IPS-NIHi11 (cell line): ENCODE data around the gene STAP1.

Experiments used
- DNase-seq: peaks from one replicate; pipeline ENCODE4 v3.0.0; 2012; ENCODE audit warnings: mixed read lengths, low spot score

Gene STAP1

DNA sequence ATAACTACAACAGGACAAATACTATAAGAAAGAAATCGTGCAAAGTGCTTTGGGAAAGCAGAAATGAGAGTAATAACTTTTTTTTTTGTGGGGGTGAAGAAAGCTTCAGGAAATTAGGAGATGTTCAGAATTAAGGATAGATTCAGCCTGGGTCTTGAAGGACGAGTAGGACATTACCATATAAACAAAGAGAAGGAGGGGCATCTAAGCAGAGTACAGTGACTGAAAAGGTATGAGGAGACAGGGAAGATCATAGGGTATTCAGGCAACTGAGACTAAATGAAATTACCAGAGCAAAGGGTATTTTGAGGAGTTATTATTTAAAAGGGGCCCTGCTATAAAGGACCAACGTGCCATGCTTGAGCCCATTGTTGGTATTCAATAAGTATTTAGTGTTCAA lies 3.1 kb upstream of the STAP1 start:
- no peak for DNase-seq

DNA sequence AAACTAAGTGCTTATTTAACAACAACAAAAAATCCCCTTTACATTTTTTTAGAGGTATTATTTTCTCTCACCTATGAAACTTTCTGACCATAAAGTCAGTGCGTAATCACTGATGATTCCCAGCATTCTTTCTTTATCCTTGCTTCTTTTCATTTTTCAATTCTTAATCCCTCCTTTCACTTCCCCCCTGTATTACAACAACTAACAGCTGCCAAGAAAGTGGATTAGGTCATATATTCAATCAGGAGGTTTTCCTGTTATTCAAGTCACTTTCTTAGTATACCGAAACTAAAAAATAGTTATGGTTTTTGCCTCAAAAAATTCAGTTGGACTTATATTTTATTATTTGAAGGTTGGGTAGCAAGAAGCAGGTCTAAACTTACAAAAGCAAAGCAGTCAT lies 2.1 kb upstream of the STAP1 start:
- no peak for DNase-seq

DNA sequence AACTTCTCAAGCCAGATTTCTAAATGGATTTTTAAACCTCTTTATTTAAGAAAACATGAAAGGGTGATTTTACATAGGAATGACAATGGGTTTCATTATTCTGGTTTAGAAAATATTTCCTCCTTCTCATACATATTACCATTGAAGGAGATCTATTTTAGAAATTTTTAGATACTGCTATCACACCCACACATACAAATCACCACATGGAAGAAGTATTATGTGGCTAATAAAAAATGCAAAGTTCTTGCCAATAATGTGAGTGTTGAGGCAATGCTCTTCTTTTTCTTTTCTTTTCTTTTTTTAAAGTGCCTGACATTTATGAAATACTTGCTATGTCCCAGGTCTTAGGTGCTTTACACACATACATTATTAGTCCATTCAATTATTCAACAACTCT lies 6.8 kb downstream of the STAP1 start:
- DNase-seq = no peak

DNA sequence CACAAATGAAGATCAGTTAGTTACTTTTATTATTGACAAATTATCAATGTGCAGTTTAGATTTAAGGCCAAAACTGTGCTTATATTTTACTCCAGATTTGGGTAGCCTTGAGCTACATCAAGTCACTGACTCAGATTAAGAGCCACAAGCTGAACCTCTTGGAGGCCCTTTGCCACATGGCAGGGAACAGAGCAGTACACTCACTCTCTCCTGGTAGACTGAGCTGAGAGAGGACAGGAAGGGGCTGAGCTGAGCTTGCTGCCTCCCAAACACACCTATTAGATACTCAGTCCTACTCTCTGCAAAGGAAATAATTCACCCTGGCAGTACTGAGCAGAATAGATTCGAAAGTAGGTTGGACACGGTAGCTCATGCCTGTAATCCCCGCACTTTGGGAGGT lies 7.8 kb downstream of the STAP1 start:
- no peak for DNase-seq

DNA sequence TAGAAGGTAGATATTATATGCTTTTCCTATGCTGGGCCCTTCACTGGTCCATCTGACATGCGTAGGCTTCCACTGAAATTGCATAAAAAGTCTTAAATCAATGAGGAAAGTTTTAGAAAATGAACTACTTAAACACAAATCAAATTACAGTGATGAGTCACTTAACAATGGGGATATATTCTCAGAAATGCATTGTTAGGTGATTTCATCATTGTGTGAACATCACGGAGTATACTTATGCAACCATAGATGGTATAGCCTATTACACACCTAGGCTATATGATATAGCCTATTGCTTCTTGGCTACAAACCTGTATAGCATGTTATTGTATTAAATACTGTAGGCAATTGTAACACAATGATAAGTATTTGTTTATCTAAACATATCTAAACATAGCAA lies 10.3 kb downstream of the STAP1 start:
- no peak for DNase-seq

DNA sequence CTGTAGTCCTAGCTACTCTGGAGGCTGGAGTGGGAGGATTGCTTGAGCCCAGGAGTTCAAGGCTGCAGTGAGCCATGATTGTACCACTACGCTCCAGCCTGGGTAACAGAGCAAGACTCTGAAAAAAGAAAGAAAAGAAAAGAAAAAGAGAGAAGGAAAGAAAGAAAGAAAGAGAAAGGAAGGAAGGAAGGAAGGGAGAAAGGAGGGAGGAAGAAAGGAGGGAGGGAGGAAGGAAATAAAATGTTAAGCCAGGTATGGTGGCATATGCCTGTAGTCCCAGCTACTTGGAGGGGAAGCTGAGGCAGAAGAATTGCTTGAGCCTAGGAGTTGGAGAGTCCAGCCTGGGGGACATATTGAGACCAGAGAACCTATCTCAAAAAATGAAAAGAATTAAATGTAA lies 12.0 kb downstream of the STAP1 start:
- DNase-seq = no peak

DNA sequence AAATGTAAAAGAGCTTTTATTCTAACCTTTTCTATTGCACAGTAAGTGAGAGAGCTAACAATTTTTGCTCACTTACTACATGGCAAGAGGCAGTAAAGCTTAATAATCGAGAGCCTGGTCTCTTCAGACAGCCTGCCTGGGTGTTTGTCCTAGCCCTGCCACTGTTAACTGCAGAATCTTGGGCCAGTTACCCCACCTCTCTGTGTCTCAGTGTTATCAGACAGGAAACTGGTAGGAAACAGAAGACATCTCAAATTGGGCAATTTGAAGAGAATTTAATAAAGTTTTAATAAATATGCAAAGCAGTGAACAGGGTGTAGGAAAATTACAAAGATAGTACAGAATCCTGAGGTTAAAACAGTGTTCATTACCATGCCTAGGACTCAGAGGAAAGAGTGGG lies 13.4 kb downstream of the STAP1 start:
- no peak for DNase-seq

DNA sequence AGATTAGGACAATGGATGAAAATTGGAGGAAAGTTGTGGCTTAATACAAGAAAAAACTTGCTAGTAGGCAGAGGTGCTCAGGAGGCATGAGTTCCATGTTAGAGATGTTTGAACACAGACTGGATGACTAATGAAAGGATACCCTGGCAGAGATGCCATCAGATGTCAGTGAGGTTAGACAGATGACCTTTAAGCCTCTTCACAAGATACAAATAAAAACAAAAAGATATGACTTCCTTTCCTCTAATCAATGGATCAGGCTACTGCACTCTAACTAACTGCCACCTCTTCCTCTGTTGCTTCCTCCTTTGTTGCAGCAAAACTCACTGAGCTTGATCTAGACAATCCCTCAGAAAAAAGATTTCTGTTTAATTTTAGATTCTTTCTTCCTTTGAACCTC lies 14.7 kb downstream of the STAP1 start:
- DNase-seq = no peak

DNA sequence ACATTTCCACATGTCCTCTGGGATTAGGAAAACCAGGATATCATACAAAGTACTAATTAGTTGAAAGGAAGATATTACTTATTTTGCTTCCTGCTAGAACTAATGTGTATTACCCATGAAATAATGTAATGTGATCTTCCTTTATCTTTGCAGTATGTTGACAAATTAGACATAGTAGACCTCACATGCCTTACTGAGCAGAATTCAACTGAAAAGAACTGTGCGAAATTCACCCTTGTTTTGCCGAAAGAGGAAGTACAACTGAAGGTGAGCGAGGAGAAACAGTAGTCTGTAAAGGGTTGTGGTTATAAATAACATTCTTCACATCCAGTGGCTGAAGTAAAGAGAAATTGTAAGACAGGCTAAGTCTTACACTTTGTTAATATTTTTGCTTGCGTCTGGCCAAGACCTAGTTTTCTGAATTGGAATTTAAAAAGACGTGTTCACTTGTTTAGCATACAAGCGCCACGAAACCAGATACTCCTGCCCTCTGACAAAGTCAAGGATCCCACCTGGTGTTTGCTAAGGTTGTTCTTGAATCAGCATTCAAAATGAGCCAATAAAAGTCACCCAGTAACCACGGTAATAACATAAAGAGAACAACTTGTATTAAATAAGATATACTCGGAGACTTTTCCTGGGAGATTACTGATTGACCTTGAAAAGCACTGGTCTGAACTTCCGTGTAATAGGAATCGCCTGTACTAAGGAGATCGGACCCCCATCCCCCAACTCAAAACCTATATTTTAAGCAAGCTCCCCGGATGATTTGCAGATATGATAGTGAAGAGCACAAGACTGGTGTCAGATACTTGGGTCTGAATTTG lies 16.9 kb downstream of the STAP1 start:
- DNase-seq = no peak

DNA sequence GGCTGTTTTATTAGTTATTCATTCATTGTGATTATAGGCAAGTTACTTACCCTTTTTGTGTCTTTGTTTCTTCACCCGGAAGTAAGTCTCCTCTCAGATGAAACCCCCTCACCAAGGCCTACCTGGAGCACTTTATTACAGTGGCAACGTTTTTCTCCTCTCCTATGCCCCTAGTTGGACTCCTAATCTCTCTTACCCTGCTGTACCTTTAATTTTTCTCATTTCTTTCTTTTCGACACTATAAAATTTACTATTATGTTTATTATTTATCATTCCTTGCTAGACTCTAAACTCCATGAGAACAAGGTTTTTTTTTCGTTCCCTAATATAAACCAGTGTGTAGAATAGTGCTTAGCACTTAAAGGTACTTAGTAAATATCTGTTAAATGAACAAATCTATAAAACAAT lies 17.5 kb downstream of the STAP1 start:
- no peak for DNase-seq

DNA sequence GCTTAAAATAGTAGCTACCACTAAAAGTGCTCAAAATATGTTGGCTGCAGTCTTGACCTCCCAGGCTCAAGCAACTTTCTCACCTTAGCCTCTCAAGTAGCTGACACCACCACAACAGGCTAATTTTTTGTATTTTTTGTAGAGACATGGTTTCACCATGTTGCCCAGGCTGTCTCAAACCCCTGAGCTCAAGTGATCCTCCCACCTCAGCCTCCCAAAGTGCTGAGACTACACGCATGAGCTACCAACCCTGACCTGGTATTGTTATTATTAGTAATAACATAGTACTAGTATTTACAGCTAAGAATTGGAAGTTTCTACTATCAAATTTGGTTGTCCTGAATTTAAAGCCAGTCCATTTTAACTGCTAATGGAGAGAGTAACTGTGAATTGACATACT lies 18.0 kb downstream of the STAP1 start:
- no peak for DNase-seq

DNA sequence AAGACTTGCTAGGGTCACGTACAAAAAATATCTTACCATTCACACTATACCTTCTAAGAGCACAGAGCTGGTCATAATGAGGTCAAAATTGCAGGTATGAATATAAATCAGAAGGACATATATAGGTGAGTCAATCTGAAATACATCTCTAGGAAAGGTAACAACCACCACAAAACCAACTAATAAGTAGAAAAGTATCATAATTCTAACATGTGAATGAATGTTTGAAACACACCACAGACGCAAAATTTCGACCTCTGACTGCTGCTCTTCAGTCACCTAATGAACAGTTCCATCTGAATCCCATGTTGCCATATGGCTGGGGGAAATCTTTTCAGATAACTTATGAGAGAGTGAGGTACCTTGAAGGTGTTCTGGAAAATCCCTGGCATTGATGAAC lies 22.1 kb downstream of the STAP1 start:
- no peak for DNase-seq

DNA sequence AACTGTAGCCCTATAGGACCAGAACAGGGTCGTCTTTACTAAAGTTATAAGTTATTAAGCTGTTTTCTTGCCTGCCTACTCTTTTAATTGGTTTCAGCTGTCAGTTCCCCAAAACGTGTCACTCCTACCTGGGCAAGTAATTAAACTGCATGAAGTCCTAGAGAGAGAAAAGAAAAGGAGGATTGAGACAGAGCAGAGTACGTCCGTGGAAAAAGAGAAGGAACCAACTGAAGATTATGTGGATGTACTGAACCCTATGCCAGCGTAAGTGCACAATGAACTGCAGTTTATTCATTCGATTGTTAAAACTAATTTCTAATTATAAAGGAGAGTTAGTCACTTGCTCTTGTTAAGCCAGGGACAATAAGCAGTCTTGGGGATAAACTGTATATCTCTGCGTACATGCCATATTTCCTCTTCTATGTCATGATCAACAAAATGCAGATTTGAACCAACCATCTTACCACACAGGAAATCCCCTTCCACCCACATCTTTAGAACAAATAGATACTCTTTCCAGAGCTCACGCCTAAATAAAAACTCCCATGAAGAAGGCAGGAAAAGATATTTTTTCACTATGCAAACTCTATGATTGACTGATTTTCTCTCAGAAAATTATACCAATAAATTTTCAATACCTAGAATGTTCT lies 22.8 kb downstream of the STAP1 start:
- no peak for DNase-seq

DNA sequence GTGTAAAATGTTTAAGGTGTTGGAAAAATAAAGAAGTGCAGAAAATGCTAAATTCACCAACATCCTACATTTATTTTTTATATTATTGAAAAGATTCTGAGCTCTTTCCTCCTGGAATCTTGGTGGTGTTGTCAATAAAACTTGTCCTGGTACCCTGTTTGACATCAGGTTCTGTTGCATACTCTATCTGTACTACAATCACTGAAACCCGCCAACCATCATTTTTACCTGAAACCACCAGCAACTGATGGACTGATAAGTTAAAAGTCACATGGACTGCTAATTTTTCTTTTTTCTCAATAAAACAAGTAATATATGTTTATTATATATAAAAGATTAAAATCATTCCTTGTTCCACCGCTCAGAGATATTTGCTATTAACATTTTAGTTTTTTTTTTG lies 23.4 kb downstream of the STAP1 start:
- DNase-seq = no peak

DNA sequence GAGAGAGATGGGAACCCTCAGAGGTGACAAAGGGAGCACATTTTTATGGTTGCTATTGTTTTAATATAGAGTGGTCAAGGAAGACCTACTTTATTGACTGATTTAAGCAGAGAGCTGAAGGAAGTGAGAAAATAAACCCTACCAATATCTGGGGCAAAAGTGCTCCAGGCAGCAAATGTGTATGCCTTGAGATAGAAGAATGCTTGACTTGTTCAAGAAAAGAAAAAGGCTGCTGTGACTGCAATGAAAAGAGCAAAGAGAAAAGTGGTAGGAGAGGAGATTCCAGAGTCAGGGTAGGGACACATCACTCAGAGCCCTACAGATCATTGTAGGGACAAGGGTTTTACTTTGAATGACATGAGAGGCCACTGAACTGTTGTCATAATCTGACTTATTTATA lies 26.0 kb downstream of the STAP1 start:
- DNase-seq = no peak

DNA sequence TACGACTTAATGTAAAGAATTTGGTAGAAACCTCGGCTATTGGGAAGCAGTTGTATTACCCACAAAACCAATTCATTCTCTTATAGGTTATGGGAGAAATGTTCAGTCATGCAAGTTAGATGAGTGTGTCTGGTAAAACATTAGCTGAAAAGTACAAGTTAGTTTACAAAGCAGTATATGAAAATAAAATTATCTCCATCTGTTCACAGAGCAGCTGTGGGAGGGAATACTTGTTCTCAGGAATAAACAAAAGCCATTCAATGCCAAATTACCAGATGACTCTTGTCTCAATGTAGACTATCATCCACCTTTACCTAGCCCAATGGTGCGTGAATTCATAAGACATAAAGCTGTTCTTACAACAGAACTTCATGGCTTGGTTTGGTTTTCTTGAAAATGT lies 28.6 kb downstream of the STAP1 start:
- DNase-seq = no peak

DNA sequence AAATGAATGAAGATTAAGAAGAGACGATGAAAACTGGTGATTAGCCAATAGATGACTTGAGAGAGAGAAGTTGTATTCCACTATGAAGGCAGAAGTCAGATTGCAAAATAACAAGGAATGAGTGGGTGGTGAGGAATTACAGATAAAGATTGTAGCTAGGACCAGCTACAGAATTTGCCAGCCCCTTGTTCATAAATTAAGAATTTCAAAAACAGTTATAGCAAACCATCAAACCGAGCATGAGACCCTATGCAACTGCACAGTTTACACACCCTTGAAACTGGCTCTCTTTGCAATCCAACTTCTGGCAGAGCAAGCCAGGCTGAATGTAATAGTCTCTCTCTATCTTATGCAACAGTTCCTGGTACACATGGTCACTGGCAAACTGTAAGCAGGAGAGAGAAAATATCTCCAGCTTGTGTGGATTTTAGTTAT lies 35.2 kb downstream of the STAP1 start:
- DNase-seq = no peak

DNA sequence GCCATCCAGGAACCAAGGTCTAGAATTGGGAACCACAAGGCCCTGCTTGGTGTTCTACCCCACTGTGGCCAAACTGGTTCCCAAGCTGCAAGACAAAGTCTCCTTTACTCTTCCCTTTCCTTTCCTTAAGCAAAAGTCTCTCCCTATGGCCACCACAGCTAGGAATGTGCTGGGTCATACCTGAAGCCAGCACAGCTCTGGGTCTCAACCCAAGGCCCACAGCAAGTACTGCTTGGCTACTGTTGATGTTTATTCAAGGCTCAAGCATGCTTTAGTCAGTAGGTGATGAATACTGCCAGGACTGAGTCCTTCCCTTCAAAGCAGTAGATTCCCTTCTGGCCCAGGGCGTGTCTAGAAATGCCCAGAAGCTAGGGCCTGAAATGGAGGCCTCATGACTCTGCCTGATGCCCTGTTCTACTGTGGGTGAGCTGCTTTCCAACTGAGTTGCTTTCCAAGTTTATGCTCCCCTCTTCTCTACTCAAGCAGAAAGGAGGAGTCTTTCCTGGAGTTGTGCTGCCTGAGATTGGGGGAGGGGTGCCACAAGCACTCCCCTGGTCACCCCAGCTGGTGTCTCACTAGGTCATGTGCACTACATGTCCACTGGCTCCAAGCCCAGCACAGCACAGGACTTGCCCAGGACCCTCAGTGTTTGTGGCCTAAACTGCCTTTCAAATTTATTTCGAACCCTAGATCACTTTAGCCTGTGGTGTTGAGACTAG lies 44.9 kb downstream of the STAP1 start:
- no peak for DNase-seq

DNA sequence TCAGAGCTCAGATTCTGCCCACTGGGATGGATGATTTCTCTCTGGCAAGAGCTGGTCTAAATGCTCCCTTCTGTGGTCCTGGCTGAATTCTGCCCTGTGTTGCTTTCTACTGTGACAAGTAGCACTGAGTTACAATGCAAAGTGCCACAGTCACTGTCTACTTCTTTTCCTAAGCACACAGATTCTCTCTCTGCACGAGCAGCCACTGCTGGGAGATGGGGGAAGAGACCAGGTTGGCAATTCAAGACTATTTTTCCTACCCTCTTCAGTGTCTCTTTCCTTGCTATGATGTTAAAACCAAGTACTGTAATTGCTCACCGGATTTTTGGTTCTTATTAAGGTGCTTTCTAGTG lies 45.5 kb downstream of the STAP1 start:
- DNase-seq = no peak

DNA sequence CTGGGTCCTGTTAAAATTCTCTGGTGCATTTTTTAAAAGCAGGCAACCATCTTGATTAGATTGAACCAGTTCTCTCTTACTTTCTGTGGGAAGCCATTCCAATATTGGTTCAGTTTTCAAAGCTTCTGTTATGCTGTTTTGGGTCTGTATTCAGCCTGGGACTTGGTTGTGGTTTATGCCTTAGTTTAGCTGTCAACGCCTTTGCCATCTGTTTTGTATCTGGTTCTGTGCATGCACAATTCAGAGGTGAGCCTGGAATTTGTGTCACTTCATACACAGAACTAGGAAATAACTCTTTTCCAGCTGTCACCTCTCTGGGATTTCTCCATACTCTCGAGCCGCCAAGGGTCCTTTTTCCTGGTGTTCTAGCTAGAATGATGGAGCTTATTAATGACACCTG lies 46.2 kb downstream of the STAP1 start:
- no peak for DNase-seq

DNA sequence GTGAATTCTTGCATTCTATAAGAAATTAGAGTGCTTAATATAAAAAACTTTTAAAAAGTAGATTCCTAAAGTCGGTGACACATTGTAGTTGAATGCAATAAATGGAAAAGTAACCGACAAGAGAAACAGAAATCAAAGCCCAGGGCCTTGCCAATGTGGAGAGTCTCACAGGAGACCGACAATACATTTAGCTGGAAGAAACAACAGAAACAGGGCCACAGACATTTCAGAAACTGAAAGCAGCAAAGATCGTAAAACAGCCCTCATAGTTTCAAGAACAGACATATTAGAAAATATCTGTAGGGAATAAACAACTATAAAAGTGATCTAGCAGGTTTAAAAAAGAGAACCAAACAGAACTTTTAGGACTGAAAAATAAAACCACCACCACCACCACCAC lies 49.5 kb downstream of the STAP1 start:
- no peak for DNase-seq

DNA sequence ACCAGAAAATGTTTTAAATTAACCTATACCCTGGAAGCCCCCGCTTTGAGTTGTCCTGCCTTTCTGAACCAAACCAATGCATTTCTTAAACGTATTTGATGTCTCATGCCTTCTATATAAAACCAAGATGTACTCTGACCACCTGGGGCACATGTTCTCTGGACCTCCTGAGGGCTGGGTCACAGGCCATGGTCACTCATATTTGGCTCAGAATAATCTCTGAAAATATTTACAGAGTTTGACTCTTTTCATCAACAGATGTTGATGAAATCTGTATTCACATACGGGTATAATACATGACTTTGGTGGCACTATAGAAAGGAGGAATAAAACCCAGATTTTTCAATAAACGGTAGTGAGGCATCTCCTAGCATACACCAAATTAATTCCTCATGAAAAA lies 55.7 kb downstream of the STAP1 start:
- no peak for DNase-seq

DNA sequence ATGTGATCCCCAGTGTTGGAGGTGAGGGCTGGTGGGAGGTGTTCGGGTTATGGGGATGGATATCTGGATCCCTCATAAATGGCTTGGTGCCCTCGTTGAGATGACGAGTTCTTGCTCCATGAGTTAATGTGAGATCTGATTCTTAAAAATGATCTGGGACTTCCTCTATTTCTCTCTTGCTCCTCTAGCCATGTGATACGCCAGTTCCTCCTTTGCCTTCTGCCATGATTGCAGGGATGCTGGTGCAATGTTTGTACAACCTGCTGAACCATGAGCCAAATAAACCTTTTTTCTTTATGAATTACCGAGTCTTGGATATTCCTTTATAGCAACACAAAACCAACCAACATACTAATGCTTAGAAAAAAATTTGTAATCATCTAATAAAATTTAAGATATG lies 56.6 kb downstream of the STAP1 start:
- no peak for DNase-seq
